ENCODE data around the gene TMX2.

- TF ChIP-seq POLR2AphosphoS5 (IDR thresholded peaks at IDR 0.05; ENCODE audit: low read depth, low read length), result no peak
- no peak for TF ChIP-seq POLR2A (IDR thresholded peaks at IDR 0.05; ENCODE audit: low read depth, low read length)
These were observed 51.2 kb downstream of the TMX2 start for GRCh38 chr11:57763568-57763967.

Measured in GM12892 (cell line).